ENCODE results near the gene RHCE.

GRCh38 chr1:25443030-25443699, 22.5 kb upstream of the RHCE start:
- TF ChIP-seq CTCF (IDR thresholded peaks at IDR 0.05) = no peak
- TF ChIP-seq POLR2A (IDR thresholded peaks at IDR 0.05) = no peak

Data from right lobe of liver (tissue), 4 donors.